Measurements from ENCODE around the gene DEFB114. TPM values are rescaled to one million over a fixed set of nuclear protein-coding genes. Genes with fewer than 3 reads are reported as not detected.

Gene DEFB114
- total RNA-seq, 1 experiment from 2014 or later = not detected

- no peak overlapping the region for H2BK15ac ChIP-seq (ENCODE audit: low read depth, low read length)
- no peak overlapping the region for H3T11ph ChIP-seq (ENCODE audit: low read length)
- H3K4me2 ChIP-seq (ENCODE audit: insufficient read depth, insufficient read length, low read length) = no peak overlapping the region
- H3K79me2 ChIP-seq (ENCODE audit: insufficient read depth, low read length) = no peaks in the 10 kb centered on the region
- no peak overlapping the region for H3K27ac ChIP-seq (ENCODE audit: insufficient read length, low read depth, low read length)
- H3K27ac Mint-ChIP-seq = no peak overlapping the region; a peak in 1 of 7 replicates
- no peak overlapping the region for H3K4ac ChIP-seq (ENCODE audit: low read depth, low read length)
- WGBS (ENCODE audit: extremely low coverage, insufficient read length, low lambda C conversion rate) = no CpG with 5 or more reads among the region's 3 CpGs
- H4K91ac ChIP-seq (ENCODE audit: insufficient read length, low read depth, low read length) = no peak overlapping the region
- H3K9me3 Mint-ChIP-seq = no peaks in the 10 kb centered on the region
- no peaks in the 10 kb centered on the region for H3K9me3 ChIP-seq (ENCODE audit: control insufficient read depth, low read depth, low read length)
- H2BK12ac ChIP-seq (ENCODE audit: insufficient read length, low read depth, low read length) = no peak overlapping the region
- no peak overlapping the region for H2BK20ac ChIP-seq (ENCODE audit: low read depth, low read length, poor library complexity, severe bottlenecking)
- no peak overlapping the region for H2AFZ ChIP-seq (ENCODE audit: low read length)
- no peak overlapping the region for H2BK5ac ChIP-seq (ENCODE audit: insufficient read length, low read length)
- no peak overlapping the region for H4K8ac ChIP-seq (replicated peaks; ENCODE audit: insufficient read length, low read depth, low read length)
- H3K36me3 Mint-ChIP-seq (ENCODE audit: insufficient read depth in 1 of 3, low read depth in 3 of 3) = no peaks in the 10 kb centered on the region
- H3K27me3 ChIP-seq (ENCODE audit: insufficient read depth, low read length) = no peaks in the 10 kb centered on the region
- H3K4me3 Mint-ChIP-seq = no peak overlapping the region
- TF ChIP-seq CTCF (conservative IDR thresholded peaks at IDR 0.05) = no peak
- no peak overlapping the region for H2AK5ac ChIP-seq (ENCODE audit: insufficient read length, low read length)
- H3K23me2 ChIP-seq (ENCODE audit: insufficient read length, low read depth, low read length, poor library complexity, severe bottlenecking) = no peaks in the 10 kb centered on the region
- H3K27me3 Mint-ChIP-seq (ENCODE audit: low read depth) = no peaks in the 10 kb centered on the region
- peaks cover 7% of the 10 kb centered on the region in 2 experiments; a peak in 3 of 4 replicates for H3K4me1 Mint-ChIP-seq
- no peak overlapping the region for H3K14ac ChIP-seq (ENCODE audit: insufficient read depth, low read length)
- no peak overlapping the region for H4K5ac ChIP-seq (ENCODE audit: insufficient read length, low read depth, low read length)
- no peak overlapping the region for H3K9ac ChIP-seq (ENCODE audit: extremely low read depth, insufficient read length, low read length)
- H3K4me1 ChIP-seq (ENCODE audit: insufficient read depth, low read length) = 0 out of 2 replicates have a peak, but pooled peaks cover 2% of the 10 kb centered on the region
- no peak overlapping the region for H3K23ac ChIP-seq (ENCODE audit: insufficient read length, low read depth, low read length)
- no peak overlapping the region for H2BK120ac ChIP-seq (ENCODE audit: low read depth, low read length, poor library complexity, severe bottlenecking)
- no peak overlapping the region for H3K56ac ChIP-seq (ENCODE audit: insufficient read length, low read depth, low read length)
- no peak for DNase-seq
- H4K20me1 ChIP-seq (ENCODE audit: control insufficient read depth, insufficient read depth, insufficient read length) = no peaks in the 10 kb centered on the region
- H3K79me1 ChIP-seq (ENCODE audit: insufficient read depth, low read depth, low read length, poor library complexity, severe bottlenecking) = no peaks in the 10 kb centered on the region
- H3K18ac ChIP-seq (ENCODE audit: insufficient read length, low read depth, low read length) = no peak overlapping the region
Measured at GRCh38 chr6:50007819-50008218, 43.9 kb upstream of the DEFB114 start.

All from H9 (cell line).